Heart left ventricle (tissue), 13 donors: ENCODE results near the gene LRRC40.

Source experiments
- POLR2A ChIP-seq, 2 donors: fragments of 450-650 bp; IDR thresholded peaks; one replicate each; pipeline ENCODE4 v1.6.1; 2017; ENCODE audit warnings: antibody characterized with exemption in 2 of 2, mild to moderate bottlenecking in 2 of 2, moderate library complexity in 2 of 2
- TF ChIP-seq, protein P1 (sequence below), 12 donors: fragments of 200-600 bp; sonication (generic) in 4 of 12; IDR thresholded peaks; one replicate each; pipeline versions ENCODE4 v1.5.0 to v1.8.0; 2018 to 2022; ENCODE audit warnings: antibody characterized with exemption in 12 of 12, mild to moderate bottlenecking in 5 of 12
- donor health status: ischemic (EF 13 %, LVEDD 7.1; RV severe dilation, severe dysfunction).
- donor health status: DM: no; HTN: yes; CAD: no.
- donor health status: DM: no; HTN: no; CAD: no.
- donor health status: ischemic (EF 25% LVEDD 6.9; RV normal size, moderate dysfunction).
- donor health status: ischemic (EF 25% LVEDD 5.7; RV mildly dilated, moderate dysfunction).
- donor health status: ischemic (EF 35%, LVEDD 5.7; RV mildly dilated, moderate dysfunction).
- donor health status: nonischemic (EF 11% LVEDD 7.7; RV severe dilation, severe dysfunction).
- donor health status: DM: yes; HTN: yes; CAD: no.
- donor health status: PGD.
- donor health status: ischemic (EF 29% LVEDD 5.4; RV normal size, mild dysfunction).
- donor health status: nonischemic (EF 23%, LVEDD 6.1; RV moderate dilation, normal function).

- TF ChIP-seq, protein P1, sequence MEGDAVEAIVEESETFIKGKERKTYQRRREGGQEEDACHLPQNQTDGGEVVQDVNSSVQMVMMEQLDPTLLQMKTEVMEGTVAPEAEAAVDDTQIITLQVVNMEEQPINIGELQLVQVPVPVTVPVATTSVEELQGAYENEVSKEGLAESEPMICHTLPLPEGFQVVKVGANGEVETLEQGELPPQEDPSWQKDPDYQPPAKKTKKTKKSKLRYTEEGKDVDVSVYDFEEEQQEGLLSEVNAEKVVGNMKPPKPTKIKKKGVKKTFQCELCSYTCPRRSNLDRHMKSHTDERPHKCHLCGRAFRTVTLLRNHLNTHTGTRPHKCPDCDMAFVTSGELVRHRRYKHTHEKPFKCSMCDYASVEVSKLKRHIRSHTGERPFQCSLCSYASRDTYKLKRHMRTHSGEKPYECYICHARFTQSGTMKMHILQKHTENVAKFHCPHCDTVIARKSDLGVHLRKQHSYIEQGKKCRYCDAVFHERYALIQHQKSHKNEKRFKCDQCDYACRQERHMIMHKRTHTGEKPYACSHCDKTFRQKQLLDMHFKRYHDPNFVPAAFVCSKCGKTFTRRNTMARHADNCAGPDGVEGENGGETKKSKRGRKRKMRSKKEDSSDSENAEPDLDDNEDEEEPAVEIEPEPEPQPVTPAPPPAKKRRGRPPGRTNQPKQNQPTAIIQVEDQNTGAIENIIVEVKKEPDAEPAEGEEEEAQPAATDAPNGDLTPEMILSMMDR (IDR thresholded peaks at IDR 0.05) = no peak
- no peak for TF ChIP-seq POLR2A (IDR thresholded peaks at IDR 0.05)
Measured at GRCh38 chr1:70153739-70154138, 51.6 kb downstream of the LRRC40 start.
